Transverse colon (tissue), 4 donors: Measurements from ENCODE around the gene PXK.

Experiments
- EP300 ChIP-seq: sonication (generic); formaldehyde crosslinking; IDR thresholded peaks from one replicate; pipeline ENCODE4 v1.6.1; 2017; ENCODE audit warnings: antibody characterized with exemption, low read depth
- POLR2A ChIP-seq: fragments of 450-650 bp; IDR thresholded peaks from one replicate; pipeline ENCODE4 v1.6.1; 2016; ENCODE audit warnings: antibody characterized with exemption, mild to moderate bottlenecking, moderate library complexity
- POLR2AphosphoS5 ChIP-seq, 3 donors: sonication (generic); formaldehyde crosslinking; IDR thresholded peaks; one replicate each; pipeline ENCODE4 v1.6.1; 2016; ENCODE audit warnings: antibody characterized with exemption in 3 of 3
- TF ChIP-seq, protein P1 (sequence below), 5 experiments: fragments of 200-600 bp in 3 of 5; fragments of 450-650 bp in 2 of 5; sonication (generic) in 3 of 5; IDR thresholded peaks; 1 replicate in 2 of 5; 2 replicates in 3 of 5; pipeline ENCODE4 v1.5.1; 2016 to 2017; ENCODE audit warnings: antibody characterized with exemption in 5 of 5, inconsistent platforms in 3 of 5, mild to moderate bottlenecking in 2 of 5, moderate library complexity in 1 of 5

DNA sequence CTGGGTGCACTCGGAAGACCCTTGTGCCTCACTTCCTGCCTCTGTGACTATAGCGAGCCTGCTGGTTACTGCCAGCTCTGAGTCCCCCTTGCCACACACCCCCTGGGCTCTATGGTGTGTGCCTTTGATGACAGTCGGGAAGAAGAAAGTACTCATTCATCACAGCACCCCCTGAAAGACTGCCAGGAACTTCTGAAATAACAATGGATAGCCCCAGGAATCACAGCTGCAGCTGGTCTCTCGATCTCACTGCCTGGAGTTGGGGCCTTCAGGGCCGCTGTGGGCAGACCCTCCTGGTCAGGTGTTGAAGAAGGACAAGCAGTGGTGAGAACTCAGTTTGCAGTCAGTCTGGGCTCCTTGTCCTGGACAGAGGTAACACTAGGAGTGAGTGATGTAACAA is 36.4 kb upstream of the PXK start:
- TF ChIP-seq, protein P1, sequence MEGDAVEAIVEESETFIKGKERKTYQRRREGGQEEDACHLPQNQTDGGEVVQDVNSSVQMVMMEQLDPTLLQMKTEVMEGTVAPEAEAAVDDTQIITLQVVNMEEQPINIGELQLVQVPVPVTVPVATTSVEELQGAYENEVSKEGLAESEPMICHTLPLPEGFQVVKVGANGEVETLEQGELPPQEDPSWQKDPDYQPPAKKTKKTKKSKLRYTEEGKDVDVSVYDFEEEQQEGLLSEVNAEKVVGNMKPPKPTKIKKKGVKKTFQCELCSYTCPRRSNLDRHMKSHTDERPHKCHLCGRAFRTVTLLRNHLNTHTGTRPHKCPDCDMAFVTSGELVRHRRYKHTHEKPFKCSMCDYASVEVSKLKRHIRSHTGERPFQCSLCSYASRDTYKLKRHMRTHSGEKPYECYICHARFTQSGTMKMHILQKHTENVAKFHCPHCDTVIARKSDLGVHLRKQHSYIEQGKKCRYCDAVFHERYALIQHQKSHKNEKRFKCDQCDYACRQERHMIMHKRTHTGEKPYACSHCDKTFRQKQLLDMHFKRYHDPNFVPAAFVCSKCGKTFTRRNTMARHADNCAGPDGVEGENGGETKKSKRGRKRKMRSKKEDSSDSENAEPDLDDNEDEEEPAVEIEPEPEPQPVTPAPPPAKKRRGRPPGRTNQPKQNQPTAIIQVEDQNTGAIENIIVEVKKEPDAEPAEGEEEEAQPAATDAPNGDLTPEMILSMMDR (IDR thresholded peaks at IDR 0.05) = no peak
- TF ChIP-seq POLR2AphosphoS5 (IDR thresholded peaks at IDR 0.05) (no peak), POLR2A (no peak), EP300 (no peak)
